GM23338 (cell line): ENCODE results near the gene SLC40A1. TPM values are rescaled to one million over a fixed set of nuclear protein-coding genes. Genes with fewer than 3 reads are reported as not detected.

Source experiments
- ATAC-seq: fragments of 200-7000 bp; cut with Tn5 transposase; 3 replicates; pipeline ENCODE4 v1.9.1; 2020
- DNase-seq: peaks from one replicate; pipeline ENCODE4 v3.0.0-alpha.2; 2015; ENCODE audit warnings: low spot score
- H2AFZ ChIP-seq: fragments of 200-600 bp; sonication (generic); 2 replicates; pipeline ENCODE4 v1.8.0; 2016; ENCODE audit warnings: antibody characterized with exemption, mild to moderate bottlenecking, moderate library complexity
- H3F3A ChIP-seq: fragments of 200-600 bp; sonication (generic); replicated peaks from 2 replicates; pipeline ENCODE4 v1.8.0; 2017; ENCODE audit warnings: antibody characterized with exemption, mixed run types, low read depth
- H3K27ac ChIP-seq: fragments of 200-600 bp; sonication (generic); 2 replicates; pipeline ENCODE4 v1.6.1; 2016; ENCODE audit warnings: low read depth
- H3K27me3 ChIP-seq: fragments of 200-600 bp; sonication (generic); 2 replicates; pipeline ENCODE4 v1.8.0; 2016; ENCODE audit warnings: mild to moderate bottlenecking, mixed run types, moderate library complexity; ENCODE audit not compliant: insufficient read depth
- H3K36me3 ChIP-seq: fragments of 200-600 bp; sonication (generic); 2 replicates; pipeline ENCODE4 v1.8.0; 2016; ENCODE audit warnings: mild to moderate bottlenecking; ENCODE audit not compliant: insufficient read depth
- H3K4me1 ChIP-seq: fragments of 200-600 bp; sonication (generic); 2 replicates; pipeline ENCODE4 v1.8.0; 2016; ENCODE audit warnings: mild to moderate bottlenecking, moderate library complexity; ENCODE audit not compliant: insufficient read depth
- H3K4me2 ChIP-seq: fragments of 200-600 bp; sonication (generic); 2 replicates; pipeline ENCODE4 v1.7.1; 2017; ENCODE audit warnings: mixed run types
- H3K4me3 ChIP-seq: fragments of 200-600 bp; sonication (generic); 2 replicates; pipeline ENCODE4 v1.6.1; 2016; ENCODE audit warnings: mixed run types
- H3K79me2 ChIP-seq: fragments of 200-600 bp; sonication (generic); replicated peaks from 2 replicates; pipeline ENCODE4 v1.8.0; 2017; ENCODE audit warnings: mild to moderate bottlenecking; ENCODE audit not compliant: insufficient read depth
- H3K9me2 ChIP-seq: fragments of 200-600 bp; sonication (generic); 2 replicates; pipeline ENCODE4 v1.8.0; 2017; ENCODE audit not compliant: insufficient read depth
- H4K20me1 ChIP-seq: fragments of 200-600 bp; sonication (generic); replicated peaks from 2 replicates; pipeline ENCODE4 v1.8.0; 2017; ENCODE audit warnings: mild to moderate bottlenecking; ENCODE audit not compliant: insufficient read depth
- H3K27ac Mint-ChIP-seq: 2 replicates; pipeline ENCODE4 v1.8.0; 2020; ENCODE audit warnings: inconsistent platforms, mild to moderate bottlenecking, moderate library complexity, mixed read lengths
- H3K27me3 Mint-ChIP-seq: 3 replicates; pipeline ENCODE4 v1.8.0; 2022; ENCODE audit warnings: low read depth, mild to moderate bottlenecking, moderate library complexity, mixed read lengths, inconsistent platforms; ENCODE audit not compliant: insufficient read depth, poor library complexity
- H3K36me3 Mint-ChIP-seq: 3 replicates; pipeline ENCODE4 v1.8.0; 2021; ENCODE audit warnings: low read depth, mild to moderate bottlenecking, inconsistent platforms, moderate library complexity, mixed read lengths
- H3K4me1 Mint-ChIP-seq: 3 replicates; pipeline ENCODE4 v1.8.0; 2020; ENCODE audit warnings: mild to moderate bottlenecking, inconsistent platforms, mixed read lengths
- H3K4me3 Mint-ChIP-seq: 3 replicates; pipeline ENCODE4 v1.8.0; 2021; ENCODE audit warnings: moderate library complexity, mild to moderate bottlenecking, inconsistent platforms, mixed read lengths
- H3K9me3 Mint-ChIP-seq: 3 replicates; pipeline ENCODE4 v1.8.0; 2020; ENCODE audit warnings: moderate library complexity, mild to moderate bottlenecking, inconsistent platforms, mixed read lengths
- CTCF ChIP-seq, 2 experiments: fragments of 200-600 bp in 1 of 2; sonication (generic) in 1 of 2; conservative IDR thresholded peaks; 2 replicates each; pipeline versions ENCODE4 v1.5.1 to v1.6.1; 2016 to 2017; ENCODE audit warnings: antibody characterized with exemption in 2 of 2, low read depth in 2 of 2, mild to moderate bottlenecking in 2 of 2, moderate library complexity in 1 of 2
- EZH2 ChIP-seq: fragments of 200-600 bp; sonication (generic); IDR thresholded peaks from one replicate; pipeline ENCODE4 v1.8.0; 2017; ENCODE audit warnings: antibody characterized with exemption, mild to moderate bottlenecking, low read depth; ENCODE audit not compliant: unreplicated experiment
- POLR2AphosphoS5 ChIP-seq: IDR thresholded peaks from 2 replicates; pipeline ENCODE4 v1.6.1; 2016; ENCODE audit warnings: antibody characterized with exemption, low read depth
- STAT1 ChIP-seq: IDR thresholded peaks from one replicate; pipeline ENCODE4 v1.6.1; 2016; ENCODE audit warnings: antibody characterized with exemption; ENCODE audit not compliant: unreplicated experiment
- ZNF331 ChIP-seq: fragments of 250-450 bp; sonication (Bioruptor Pico); IDR thresholded peaks from 2 replicates; pipeline ENCODE4 v1.5.0; 2020; ENCODE audit warnings: low read depth, mild to moderate bottlenecking, moderate library complexity
- polyA plus RNA-seq: library from polyadenylated mRNA; unstranded; fragments of >200 nt; fragmentation: Nextera tagmentation; extraction: Ambion mirVana; gene quantifications from 2 replicates; pipeline ENCODE4 v1.2.1, GENCODE V29; 2016
- total RNA-seq: library from RNA; depleted of rRNA; stranded (reverse); fragments of >200 nt; shearing (Covaris generic); gene quantifications from 2 replicates; pipeline ENCODE4 v1.2.3, GENCODE V29; 2014
- TF ChIP-seq, protein P1 (sequence below): IDR thresholded peaks from 2 replicates; pipeline ENCODE4 v1.6.1; 2016; ENCODE audit warnings: antibody characterized with exemption
- TF ChIP-seq, protein P2 (sequence below): IDR thresholded peaks from one replicate; pipeline ENCODE4 v1.6.1; 2018; ENCODE audit warnings: antibody characterized with exemption; ENCODE audit not compliant: unreplicated experiment
- TF ChIP-seq, protein P3 (sequence below): fragments of 250-450 bp; sonication (Bioruptor Pico); IDR thresholded peaks from 2 replicates; pipeline ENCODE4 v1.5.0; 2020; ENCODE audit warnings: mild to moderate bottlenecking, moderate library complexity

Gene SLC40A1
- total and polyA plus RNA-seq, 2 experiments from 2014 or later = 0.08 TPM; not detected in 1

- TF ChIP-seq, protein P1, sequence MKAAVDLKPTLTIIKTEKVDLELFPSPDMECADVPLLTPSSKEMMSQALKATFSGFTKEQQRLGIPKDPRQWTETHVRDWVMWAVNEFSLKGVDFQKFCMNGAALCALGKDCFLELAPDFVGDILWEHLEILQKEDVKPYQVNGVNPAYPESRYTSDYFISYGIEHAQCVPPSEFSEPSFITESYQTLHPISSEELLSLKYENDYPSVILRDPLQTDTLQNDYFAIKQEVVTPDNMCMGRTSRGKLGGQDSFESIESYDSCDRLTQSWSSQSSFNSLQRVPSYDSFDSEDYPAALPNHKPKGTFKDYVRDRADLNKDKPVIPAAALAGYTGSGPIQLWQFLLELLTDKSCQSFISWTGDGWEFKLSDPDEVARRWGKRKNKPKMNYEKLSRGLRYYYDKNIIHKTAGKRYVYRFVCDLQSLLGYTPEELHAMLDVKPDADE = no peak
- TF ChIP-seq, protein P2, sequence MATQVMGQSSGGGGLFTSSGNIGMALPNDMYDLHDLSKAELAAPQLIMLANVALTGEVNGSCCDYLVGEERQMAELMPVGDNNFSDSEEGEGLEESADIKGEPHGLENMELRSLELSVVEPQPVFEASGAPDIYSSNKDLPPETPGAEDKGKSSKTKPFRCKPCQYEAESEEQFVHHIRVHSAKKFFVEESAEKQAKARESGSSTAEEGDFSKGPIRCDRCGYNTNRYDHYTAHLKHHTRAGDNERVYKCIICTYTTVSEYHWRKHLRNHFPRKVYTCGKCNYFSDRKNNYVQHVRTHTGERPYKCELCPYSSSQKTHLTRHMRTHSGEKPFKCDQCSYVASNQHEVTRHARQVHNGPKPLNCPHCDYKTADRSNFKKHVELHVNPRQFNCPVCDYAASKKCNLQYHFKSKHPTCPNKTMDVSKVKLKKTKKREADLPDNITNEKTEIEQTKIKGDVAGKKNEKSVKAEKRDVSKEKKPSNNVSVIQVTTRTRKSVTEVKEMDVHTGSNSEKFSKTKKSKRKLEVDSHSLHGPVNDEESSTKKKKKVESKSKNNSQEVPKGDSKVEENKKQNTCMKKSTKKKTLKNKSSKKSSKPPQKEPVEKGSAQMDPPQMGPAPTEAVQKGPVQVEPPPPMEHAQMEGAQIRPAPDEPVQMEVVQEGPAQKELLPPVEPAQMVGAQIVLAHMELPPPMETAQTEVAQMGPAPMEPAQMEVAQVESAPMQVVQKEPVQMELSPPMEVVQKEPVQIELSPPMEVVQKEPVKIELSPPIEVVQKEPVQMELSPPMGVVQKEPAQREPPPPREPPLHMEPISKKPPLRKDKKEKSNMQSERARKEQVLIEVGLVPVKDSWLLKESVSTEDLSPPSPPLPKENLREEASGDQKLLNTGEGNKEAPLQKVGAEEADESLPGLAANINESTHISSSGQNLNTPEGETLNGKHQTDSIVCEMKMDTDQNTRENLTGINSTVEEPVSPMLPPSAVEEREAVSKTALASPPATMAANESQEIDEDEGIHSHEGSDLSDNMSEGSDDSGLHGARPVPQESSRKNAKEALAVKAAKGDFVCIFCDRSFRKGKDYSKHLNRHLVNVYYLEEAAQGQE = no peak
- TF ChIP-seq POLR2AphosphoS5 = no peak
These were observed 28.8 kb downstream of the SLC40A1 start (continued) for GRCh38 chr2:189551808-189552207.

DNA sequence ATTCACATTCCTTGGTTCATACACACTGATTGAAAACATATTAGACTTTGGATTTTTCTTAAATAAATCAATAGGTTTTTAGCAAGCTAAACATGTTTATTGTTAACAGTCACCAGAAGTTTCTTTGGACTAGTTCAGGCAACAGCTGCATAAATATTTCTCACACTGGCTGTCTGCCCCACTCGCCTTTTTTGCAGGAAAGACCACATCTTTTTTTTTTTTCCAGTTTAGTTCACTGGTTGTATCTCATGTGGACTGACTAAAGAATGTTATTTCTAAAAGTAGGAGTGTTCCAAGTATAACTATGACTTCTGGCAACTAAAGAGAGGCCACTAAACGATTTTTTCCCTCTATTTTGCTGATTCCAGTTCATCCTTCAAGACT lies 31.1 kb downstream of the SLC40A1 start:
- peaks cover 5% of the 10 kb centered on the region; the same call in 2 of the 3 replicates for H3K4me1 Mint-ChIP-seq
- H3K36me3 ChIP-seq = no peaks in the 10 kb centered on the region
- H3K27ac ChIP-seq = no peak overlapping the region
- H3K27me3 Mint-ChIP-seq = no peaks in the 10 kb centered on the region
- H3K9me3 Mint-ChIP-seq = no peaks in the 10 kb centered on the region
- H3K4me3 ChIP-seq = no peak overlapping the region
- no peak overlapping the region for H3K4me3 Mint-ChIP-seq
- DNase-seq = no peak
- H3K27ac Mint-ChIP-seq = peak overlapping the region; percentile 57; the same call in 1 of the 2 replicates
- H3F3A ChIP-seq = no peaks in the 10 kb centered on the region
- no peak for ATAC-seq
- no peaks in the 10 kb centered on the region for H3K79me2 ChIP-seq
- no peaks in the 10 kb centered on the region for H4K20me1 ChIP-seq
- H2AFZ ChIP-seq = peak overlapping the region; percentile 69
- H3K4me1 ChIP-seq = no peaks in the 10 kb centered on the region
- no peaks in the 10 kb centered on the region for H3K27me3 ChIP-seq
- H3K36me3 Mint-ChIP-seq = no peaks in the 10 kb centered on the region
- no peaks in the 10 kb centered on the region for H3K9me2 ChIP-seq
- no peak overlapping the region for H3K4me2 ChIP-seq
- no peak for TF ChIP-seq EZH2
- no peak for TF ChIP-seq ZNF331 (CRISPR knock-in tag)
- no peak for TF ChIP-seq CTCF (conservative IDR thresholded peaks at IDR 0.05; ENCODE audit: low read depth in 2 of 2)
- TF ChIP-seq, protein P3, sequence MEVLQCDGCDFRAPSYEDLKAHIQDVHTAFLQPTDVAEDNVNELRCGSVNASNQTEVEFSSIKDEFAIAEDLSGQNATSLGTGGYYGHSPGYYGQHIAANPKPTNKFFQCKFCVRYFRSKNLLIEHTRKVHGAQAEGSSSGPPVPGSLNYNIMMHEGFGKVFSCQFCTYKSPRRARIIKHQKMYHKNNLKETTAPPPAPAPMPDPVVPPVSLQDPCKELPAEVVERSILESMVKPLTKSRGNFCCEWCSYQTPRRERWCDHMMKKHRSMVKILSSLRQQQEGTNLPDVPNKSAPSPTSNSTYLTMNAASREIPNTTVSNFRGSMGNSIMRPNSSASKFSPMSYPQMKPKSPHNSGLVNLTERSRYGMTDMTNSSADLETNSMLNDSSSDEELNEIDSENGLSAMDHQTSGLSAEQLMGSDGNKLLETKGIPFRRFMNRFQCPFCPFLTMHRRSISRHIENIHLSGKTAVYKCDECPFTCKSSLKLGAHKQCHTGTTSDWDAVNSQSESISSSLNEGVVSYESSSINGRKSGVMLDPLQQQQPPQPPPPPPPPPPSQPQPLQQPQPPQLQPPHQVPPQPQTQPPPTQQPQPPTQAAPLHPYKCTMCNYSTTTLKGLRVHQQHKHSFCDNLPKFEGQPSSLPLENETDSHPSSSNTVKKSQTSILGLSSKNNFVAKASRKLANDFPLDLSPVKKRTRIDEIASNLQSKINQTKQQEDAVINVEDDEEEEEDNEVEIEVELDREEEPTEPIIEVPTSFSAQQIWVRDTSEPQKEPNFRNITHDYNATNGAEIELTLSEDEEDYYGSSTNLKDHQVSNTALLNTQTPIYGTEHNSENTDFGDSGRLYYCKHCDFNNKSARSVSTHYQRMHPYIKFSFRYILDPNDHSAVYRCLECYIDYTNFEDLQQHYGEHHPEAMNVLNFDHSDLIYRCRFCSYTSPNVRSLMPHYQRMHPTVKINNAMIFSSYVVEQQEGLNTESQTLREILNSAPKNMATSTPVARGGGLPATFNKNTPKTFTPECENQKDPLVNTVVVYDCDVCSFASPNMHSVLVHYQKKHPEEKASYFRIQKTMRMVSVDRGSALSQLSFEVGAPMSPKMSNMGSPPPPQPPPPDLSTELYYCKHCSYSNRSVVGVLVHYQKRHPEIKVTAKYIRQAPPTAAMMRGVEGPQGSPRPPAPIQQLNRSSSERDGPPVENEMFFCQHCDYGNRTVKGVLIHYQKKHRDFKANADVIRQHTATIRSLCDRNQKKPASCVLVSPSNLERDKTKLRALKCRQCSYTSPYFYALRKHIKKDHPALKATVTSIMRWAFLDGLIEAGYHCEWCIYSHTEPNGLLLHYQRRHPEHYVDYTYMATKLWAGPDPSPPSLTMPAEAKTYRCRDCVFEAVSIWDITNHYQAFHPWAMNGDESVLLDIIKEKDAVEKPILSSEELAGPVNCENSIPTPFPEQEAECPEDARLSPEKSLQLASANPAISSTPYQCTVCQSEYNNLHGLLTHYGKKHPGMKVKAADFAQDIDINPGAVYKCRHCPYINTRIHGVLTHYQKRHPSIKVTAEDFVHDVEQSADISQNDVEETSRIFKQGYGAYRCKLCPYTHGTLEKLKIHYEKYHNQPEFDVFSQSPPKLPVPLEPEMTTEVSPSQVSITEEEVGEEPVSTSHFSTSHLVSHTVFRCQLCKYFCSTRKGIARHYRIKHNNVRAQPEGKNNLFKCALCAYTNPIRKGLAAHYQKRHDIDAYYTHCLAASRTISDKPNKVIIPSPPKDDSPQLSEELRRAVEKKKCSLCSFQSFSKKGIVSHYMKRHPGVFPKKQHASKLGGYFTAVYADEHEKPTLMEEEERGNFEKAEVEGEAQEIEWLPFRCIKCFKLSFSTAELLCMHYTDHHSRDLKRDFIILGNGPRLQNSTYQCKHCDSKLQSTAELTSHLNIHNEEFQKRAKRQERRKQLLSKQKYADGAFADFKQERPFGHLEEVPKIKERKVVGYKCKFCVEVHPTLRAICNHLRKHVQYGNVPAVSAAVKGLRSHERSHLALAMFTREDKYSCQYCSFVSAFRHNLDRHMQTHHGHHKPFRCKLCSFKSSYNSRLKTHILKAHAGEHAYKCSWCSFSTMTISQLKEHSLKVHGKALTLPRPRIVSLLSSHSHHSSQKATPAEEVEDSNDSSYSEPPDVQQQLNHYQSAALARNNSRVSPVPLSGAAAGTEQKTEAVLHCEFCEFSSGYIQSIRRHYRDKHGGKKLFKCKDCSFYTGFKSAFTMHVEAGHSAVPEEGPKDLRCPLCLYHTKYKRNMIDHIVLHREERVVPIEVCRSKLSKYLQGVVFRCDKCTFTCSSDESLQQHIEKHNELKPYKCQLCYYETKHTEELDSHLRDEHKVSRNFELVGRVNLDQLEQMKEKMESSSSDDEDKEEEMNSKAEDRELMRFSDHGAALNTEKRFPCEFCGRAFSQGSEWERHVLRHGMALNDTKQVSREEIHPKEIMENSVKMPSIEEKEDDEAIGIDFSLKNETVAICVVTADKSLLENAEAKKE (CRISPR knock-in tag) = no peak
- TF ChIP-seq, protein P2 = no peak
- no peak for TF ChIP-seq STAT1
